Upper lobe of left lung (tissue), 6 donors: Measurements from ENCODE around the gene RHPN2. TPM values are rescaled to one million over a fixed set of nuclear protein-coding genes. Genes with fewer than 3 reads are reported as not detected.
"Not testable (repeated sequence)": the region's sequence is repeated elsewhere in the genome, so short reads cannot be mapped to it uniquely, and the experiment has no call there.

Source experiments
- ATAC-seq, 2 donors: fragments of 200-7000 bp; cut with Tn5 transposase; one replicate each; pipeline ENCODE4 v1.9.1; 2022; ENCODE audit warnings: mild to moderate bottlenecking in 2 of 2, moderate library complexity in 2 of 2; ENCODE audit not compliant: low FRiP score in 2 of 2
- DNase-seq, 2 donors: peaks; one replicate each; pipeline ENCODE4 v3.0.0-alpha.2; 2019 to 2020
- H3K27ac ChIP-seq, 4 donors: fragments of 200-600 bp; sonication (generic); one replicate each; pipeline ENCODE4 v1.5.1; 2016 to 2019
- H3K27me3 ChIP-seq, 4 donors: fragments of 200-600 bp; sonication (generic); one replicate each; pipeline ENCODE4 v1.5.1; 2017 to 2019
- H3K36me3 ChIP-seq, 4 donors: fragments of 200-600 bp; sonication (generic); one replicate each; pipeline ENCODE4 v1.5.1; 2016 to 2019
- H3K4me1 ChIP-seq, 4 donors: fragments of 200-600 bp; sonication (generic); one replicate each; pipeline ENCODE4 v1.5.1; 2018 to 2019
- H3K4me3 ChIP-seq, 4 donors: fragments of 200-600 bp; sonication (generic); one replicate each; pipeline ENCODE4 v1.5.1; 2017 to 2019; ENCODE audit warnings: mild to moderate bottlenecking in 2 of 4, moderate library complexity in 1 of 4
- H3K9me3 ChIP-seq, 4 donors: fragments of 200-600 bp; sonication (generic); one replicate each; pipeline ENCODE4 v1.5.1; 2018 to 2019
- CTCF ChIP-seq, 6 experiments: fragments of 450-650 bp in 4 of 6; fragments of 200-600 bp in 2 of 6; sonication (generic) in 2 of 6; IDR thresholded peaks; one replicate each; pipeline ENCODE4 v1.5.1; 2016 to 2019; ENCODE audit warnings: antibody characterized with exemption in 6 of 6
- EP300 ChIP-seq, 4 donors: sonication (generic); formaldehyde crosslinking; IDR thresholded peaks; one replicate each; pipeline ENCODE4 v1.5.1; 2017; ENCODE audit warnings: antibody characterized with exemption in 4 of 4, control low read depth in 2 of 4
- POLR2A ChIP-seq, 4 donors: fragments of 450-650 bp; IDR thresholded peaks; one replicate each; pipeline ENCODE4 v1.5.1; 2016 to 2017; ENCODE audit warnings: antibody characterized with exemption in 4 of 4, mild to moderate bottlenecking in 2 of 4
- POLR2AphosphoS5 ChIP-seq, 2 donors: sonication (generic); formaldehyde crosslinking; IDR thresholded peaks; one replicate each; pipeline ENCODE4 v1.5.1; 2017; ENCODE audit warnings: antibody characterized with exemption in 2 of 2
- WGBS, 2 donors: methylation state at CpG; one replicate each; pipeline ENCODE4 v1.1.5; 2017 to 2018; 5-methylcytosine and 5-hydroxymethylcytosine counted together
- total RNA-seq, 6 donors: library from RNA; depleted of rRNA in 4 of 6; stranded (reverse); fragments of >200 nt in 4 of 6; gene quantifications; one replicate each; pipeline versions ENCODE4 v1.1.0 to v1.2.1, GENCODE V29; 2016 to 2021
- donor health status: DM: no; HTN: no; CAD: no; lungs with moderate emphysema.
- donor health status: DM: no; HTN: yes; CAD: no; lungs with severe emphysema.

RHPN2 gene
- total RNA-seq, 6 donors from 2014 or later = 5.6 to 33.5 (median 13.1) TPM

- WGBS, 2 donors = 95 to 97% methylated on average over 10 of the region's 10 CpGs
- no peak overlapping the region for H3K27ac ChIP-seq
- no peaks in the 10 kb centered on the region for H3K4me1 ChIP-seq
- no peaks in the 10 kb centered on the region for H3K36me3 ChIP-seq
- DNase-seq (no peak), ATAC-seq (no peak)
- H3K9me3 ChIP-seq = no peaks in the 10 kb centered on the region
- no peak overlapping the region for H3K4me3 ChIP-seq
- H3K27me3 ChIP-seq = no peaks in the 10 kb centered on the region
- TF ChIP-seq POLR2A (IDR thresholded peaks at IDR 0.05) (no peak), POLR2AphosphoS5 (IDR thresholded peaks at IDR 0.05) (no peak), EP300 (IDR thresholded peaks at IDR 0.05) (no peak)
These were observed 29.2 kb downstream of the RHPN2 start for GRCh38 chr19:33035461-33035860.

GRCh38 chr19:33032218-33032781 is 32.4 kb downstream of the RHPN2 start:
- DNase-seq (no peak), ATAC-seq (no peak)
- TF ChIP-seq POLR2AphosphoS5 (IDR thresholded peaks at IDR 0.05) (no peak), POLR2A (IDR thresholded peaks at IDR 0.05) (no peak), EP300 (IDR thresholded peaks at IDR 0.05) (no peak), CTCF (IDR thresholded peaks at IDR 0.05) (no peak)
- 75 to 81% methylated on average over 6 to 8 of the region's 8 CpGs for WGBS, 2 donors
- peaks cover 0 to 3% (median 0%) of the 10 kb centered on the region in 4 donors for H3K9me3 ChIP-seq
- H3K4me1 ChIP-seq = no peaks in the 10 kb centered on the region
- H3K4me3 ChIP-seq = no peak overlapping the region
- no peak overlapping the region for H3K27ac ChIP-seq
- H3K36me3 ChIP-seq = no peaks in the 10 kb centered on the region
- no peaks in the 10 kb centered on the region for H3K27me3 ChIP-seq

GRCh38 chr19:33029746-33030303 is 34.9 kb downstream of the RHPN2 start:
- ATAC-seq (no peak), DNase-seq (no peak)
- H3K27me3 ChIP-seq = no peaks in the 10 kb centered on the region
- no peaks in the 10 kb centered on the region for H3K4me1 ChIP-seq
- no peak for TF ChIP-seq POLR2A (IDR thresholded peaks at IDR 0.05)
- no peak for TF ChIP-seq EP300 (IDR thresholded peaks at IDR 0.05)
- TF ChIP-seq CTCF (IDR thresholded peaks at IDR 0.05) = no peak
- no peak for TF ChIP-seq POLR2AphosphoS5 (IDR thresholded peaks at IDR 0.05)
- H3K9me3 ChIP-seq = peaks cover 0 to 3% (median 0%) of the 10 kb centered on the region in 4 donors
- 84 to 87% methylated on average over 7 to 9 of the region's 9 CpGs for WGBS, 2 donors
- no peak overlapping the region for H3K4me3 ChIP-seq
- H3K27ac ChIP-seq = no peak overlapping the region
- H3K36me3 ChIP-seq = no peaks in the 10 kb centered on the region

- H3K9me3 ChIP-seq, H3K36me3 ChIP-seq, H3K27me3 ChIP-seq, ATAC-seq, H3K4me3 ChIP-seq, H3K27ac ChIP-seq, H3K4me1 ChIP-seq, DNase-seq: not testable (repeated sequence)
- 86 to 96% methylated on average over 5 of the region's 5 CpGs for WGBS, 2 donors
These were observed 38.1 kb downstream of the RHPN2 start for GRCh38 chr19:33026602-33027001.

- H3K27me3 ChIP-seq, ATAC-seq, DNase-seq, H3K4me1 ChIP-seq, H3K36me3 ChIP-seq, H3K4me3 ChIP-seq, H3K27ac ChIP-seq, H3K9me3 ChIP-seq: not testable (repeated sequence)
- WGBS, 2 donors = 90 to 94% methylated on average over 12 of the region's 12 CpGs
These were observed 39.0 kb downstream of the RHPN2 start for GRCh38 chr19:33025468-33026238.

- Histone ChIP-seq H3K4me1 (no peaks in the 10 kb centered on the region), H3K27me3 (no peaks in the 10 kb centered on the region), H3K36me3 (no peaks in the 10 kb centered on the region), H3K9me3 (peaks cover 0 to 3% (median 0%) of the 10 kb centered on the region in 4 donors), H3K4me3 (no peak overlapping the region), H3K27ac (no peak overlapping the region)
- DNase-seq = no peak
- 82 to 84% methylated on average over 8 of the region's 8 CpGs for WGBS, 2 donors
- ATAC-seq = no peak
- TF ChIP-seq POLR2AphosphoS5 (IDR thresholded peaks at IDR 0.05) (no peak), POLR2A (IDR thresholded peaks at IDR 0.05) (no peak), EP300 (IDR thresholded peaks at IDR 0.05) (no peak), CTCF (IDR thresholded peaks at IDR 0.05) (no peak)
These were observed 40.3 kb downstream of the RHPN2 start for GRCh38 chr19:33024398-33024797.
